Measurements from ENCODE around the gene LRRC4B. TPM values are rescaled to one million over a fixed set of nuclear protein-coding genes. Genes with fewer than 3 reads are reported as not detected.

The LRRC4B gene
- total RNA-seq, 1 donor from 2014 or later, result 21.7 TPM

- H3K4me1 Mint-ChIP-seq (ENCODE audit: unreplicated experiment), result peaks cover 11% of the 10 kb centered on the region
- H3K9me3 Mint-ChIP-seq, result no peaks in the 10 kb centered on the region
- H3K36me3 Mint-ChIP-seq, result no peaks in the 10 kb centered on the region
- peaks cover 7% of the 10 kb centered on the region for H3K27me3 Mint-ChIP-seq
- no peak for TF ChIP-seq CTCF (conservative IDR thresholded peaks at IDR 0.05)
- no peak overlapping the region for H3K27ac Mint-ChIP-seq
- DNase-seq (ENCODE audit: extremely low spot score, unreplicated experiment), result no peak
- H3K4me3 Mint-ChIP-seq, result no peak overlapping the region
Observed at GRCh38 chr19:50505856-50506611, 62.2 kb downstream of the LRRC4B start.

GRCh38 chr19:50501568-50502475 lies 66.4 kb downstream of the LRRC4B start:
- Mint-ChIP-seq H3K9me3 (no peaks in the 10 kb centered on the region), H3K36me3 (no peaks in the 10 kb centered on the region), H3K27ac (no peak overlapping the region), H3K27me3 (peaks cover 10% of the 10 kb centered on the region), H3K4me3 (no peak overlapping the region), H3K4me1 (ENCODE audit: unreplicated experiment) (no peaks in the 10 kb centered on the region)
- no peak for DNase-seq (ENCODE audit: extremely low spot score, unreplicated experiment)
- no peak for TF ChIP-seq CTCF (conservative IDR thresholded peaks at IDR 0.05)

- Mint-ChIP-seq H3K4me1 (ENCODE audit: unreplicated experiment) (no peaks in the 10 kb centered on the region), H3K9me3 (no peaks in the 10 kb centered on the region), H3K27me3 (peaks cover 12% of the 10 kb centered on the region), H3K4me3 (no peak overlapping the region), H3K27ac (no peak overlapping the region), H3K36me3 (no peaks in the 10 kb centered on the region)
- DNase-seq (ENCODE audit: extremely low spot score, unreplicated experiment), result no peak
- TF ChIP-seq CTCF (conservative IDR thresholded peaks at IDR 0.05), result no peak
Observed at GRCh38 chr19:50501186-50501567, 67.1 kb downstream of the LRRC4B start.

DNA sequence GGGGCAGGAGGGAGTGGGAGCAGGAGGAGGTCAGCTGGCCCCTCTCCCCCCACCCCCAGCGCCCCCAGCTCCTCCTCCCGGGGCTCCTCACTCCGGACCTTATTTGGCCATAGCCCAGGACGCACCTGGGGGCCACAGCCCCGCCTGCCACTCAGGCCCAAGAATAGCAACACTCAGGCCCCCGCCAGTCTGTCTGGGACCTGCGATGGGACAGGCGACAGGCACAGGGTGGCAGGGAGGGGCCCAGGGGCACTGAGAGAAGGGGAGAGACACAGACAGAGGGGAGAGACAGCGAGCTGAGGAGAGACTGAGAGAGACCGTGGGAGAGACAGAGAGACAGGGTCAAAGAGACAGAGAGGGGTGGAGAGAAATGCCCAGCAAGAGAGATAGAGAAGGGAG lies 67.5 kb downstream of the LRRC4B start:
- Mint-ChIP-seq H3K27ac (no peak overlapping the region), H3K4me3 (no peak overlapping the region), H3K36me3 (no peaks in the 10 kb centered on the region), H3K4me1 (ENCODE audit: unreplicated experiment) (no peaks in the 10 kb centered on the region), H3K9me3 (no peaks in the 10 kb centered on the region), H3K27me3 (peaks cover 15% of the 10 kb centered on the region)
- no peak for TF ChIP-seq CTCF (conservative IDR thresholded peaks at IDR 0.05)
- DNase-seq (ENCODE audit: extremely low spot score, unreplicated experiment), result no peak

- DNase-seq (ENCODE audit: extremely low spot score, unreplicated experiment), result no peak
- TF ChIP-seq CTCF (conservative IDR thresholded peaks at IDR 0.05), result peak; percentile 39
- Mint-ChIP-seq H3K9me3 (no peaks in the 10 kb centered on the region), H3K27ac (no peak overlapping the region), H3K36me3 (peaks cover 1% of the 10 kb centered on the region), H3K4me3 (no peak overlapping the region), H3K27me3 (peaks cover 19% of the 10 kb centered on the region), H3K4me1 (ENCODE audit: unreplicated experiment) (no peaks in the 10 kb centered on the region)
Observed at GRCh38 chr19:50500060-50500752, 68.0 kb downstream of the LRRC4B start.

All from type B pancreatic cell (in vitro differentiated cells).